22Rv1 (cell line): ENCODE measurements around the gene PEX1.
A peak's percentile ranks its signal among the peaks of the same experiment; 100 is the strongest.
"Not testable (repeated sequence)": the region's sequence is repeated elsewhere in the genome, so short reads cannot be mapped to it uniquely, and the experiment has no call there.

ENCODE experiments used
- H3K27ac ChIP-seq: fragments of 450-650 bp; 2 replicates; pipeline ENCODE4 v1.5.1; 2017
- ZFX ChIP-seq: fragments of 450-650 bp; IDR thresholded peaks from 2 replicates; pipeline ENCODE4 v1.6.1; 2017; ENCODE audit warnings: antibody characterized with exemption, borderline replicate concordance
- TF ChIP-seq, protein P1 (sequence below): fragments of 450-650 bp; IDR thresholded peaks from 2 replicates; pipeline ENCODE4 v1.5.1; 2017; ENCODE audit warnings: mild to moderate bottlenecking

The PEX1 gene

DNA sequence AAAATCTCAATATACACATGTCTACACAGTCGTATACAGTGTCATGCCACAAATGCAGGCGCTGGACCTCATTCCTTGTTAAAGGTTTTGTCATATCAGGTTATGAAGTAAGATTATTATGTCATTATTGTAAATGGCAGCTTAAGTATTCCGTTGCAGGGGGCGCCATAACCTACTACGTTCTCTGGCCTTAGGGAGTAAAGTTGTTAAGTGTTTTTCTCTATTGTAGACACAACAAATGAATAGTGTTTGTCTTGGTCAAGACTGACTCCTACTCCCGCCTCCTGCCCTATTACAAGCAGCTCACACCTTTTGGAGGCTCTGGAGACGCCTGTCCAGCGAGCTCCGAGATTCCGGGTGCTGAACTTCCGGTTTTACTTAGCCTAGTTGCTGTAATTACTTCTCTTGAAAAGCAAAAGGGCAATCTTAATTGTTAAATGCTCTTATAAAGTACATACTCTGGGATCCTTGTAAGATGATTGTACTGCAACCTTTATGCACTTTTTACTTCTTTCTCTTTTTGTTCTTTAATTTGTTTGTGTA is 80.0 kb downstream of the PEX1 start:
- peak overlapping the region; percentile 96 for H3K27ac ChIP-seq
- TF ChIP-seq, protein P1, sequence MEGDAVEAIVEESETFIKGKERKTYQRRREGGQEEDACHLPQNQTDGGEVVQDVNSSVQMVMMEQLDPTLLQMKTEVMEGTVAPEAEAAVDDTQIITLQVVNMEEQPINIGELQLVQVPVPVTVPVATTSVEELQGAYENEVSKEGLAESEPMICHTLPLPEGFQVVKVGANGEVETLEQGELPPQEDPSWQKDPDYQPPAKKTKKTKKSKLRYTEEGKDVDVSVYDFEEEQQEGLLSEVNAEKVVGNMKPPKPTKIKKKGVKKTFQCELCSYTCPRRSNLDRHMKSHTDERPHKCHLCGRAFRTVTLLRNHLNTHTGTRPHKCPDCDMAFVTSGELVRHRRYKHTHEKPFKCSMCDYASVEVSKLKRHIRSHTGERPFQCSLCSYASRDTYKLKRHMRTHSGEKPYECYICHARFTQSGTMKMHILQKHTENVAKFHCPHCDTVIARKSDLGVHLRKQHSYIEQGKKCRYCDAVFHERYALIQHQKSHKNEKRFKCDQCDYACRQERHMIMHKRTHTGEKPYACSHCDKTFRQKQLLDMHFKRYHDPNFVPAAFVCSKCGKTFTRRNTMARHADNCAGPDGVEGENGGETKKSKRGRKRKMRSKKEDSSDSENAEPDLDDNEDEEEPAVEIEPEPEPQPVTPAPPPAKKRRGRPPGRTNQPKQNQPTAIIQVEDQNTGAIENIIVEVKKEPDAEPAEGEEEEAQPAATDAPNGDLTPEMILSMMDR = peak; percentile 72
- TF ChIP-seq ZFX = no peak

DNA sequence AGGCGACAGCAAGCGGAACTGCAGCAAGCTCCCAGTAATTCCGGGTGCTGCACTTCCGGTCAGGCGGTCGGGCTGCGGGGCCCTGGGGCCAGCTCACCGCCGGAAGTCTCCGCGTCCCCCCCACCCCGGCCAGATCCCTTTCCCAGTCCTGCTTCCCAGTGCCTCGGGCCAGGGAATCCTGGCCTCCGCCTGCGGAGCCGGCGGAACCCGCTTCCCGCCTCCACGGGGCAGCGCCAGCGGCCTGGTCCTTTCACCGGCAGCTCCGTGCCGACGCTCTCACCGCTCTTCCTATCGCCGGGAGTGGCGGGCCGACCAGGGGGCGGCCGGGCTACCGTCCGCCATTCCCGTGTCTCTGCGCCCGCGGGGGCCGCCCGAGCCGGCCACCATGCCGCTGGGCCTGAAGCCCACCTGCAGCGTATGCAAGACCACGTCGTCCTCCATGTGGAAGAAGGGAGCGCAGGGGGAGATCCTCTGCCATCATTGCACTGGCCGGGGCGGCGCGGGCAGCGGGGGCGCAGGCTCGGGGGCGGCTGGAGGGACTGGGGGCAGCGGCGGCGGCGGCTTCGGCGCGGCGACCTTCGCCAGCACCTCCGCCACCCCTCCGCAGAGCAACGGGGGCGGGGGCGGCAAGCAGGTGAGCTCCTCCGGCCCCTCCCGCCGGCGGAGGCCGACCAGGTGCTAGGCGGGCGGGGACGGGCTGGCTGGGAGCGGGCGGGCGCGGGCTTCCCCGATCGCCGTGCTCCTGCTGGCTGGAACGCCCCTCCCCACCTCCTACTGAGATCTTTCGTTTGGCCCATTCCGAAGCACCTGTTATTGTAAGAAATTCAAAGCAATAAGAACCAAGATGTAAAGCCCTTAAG is 80.7 kb downstream of the PEX1 start, which contains the start of gene GATAD1:
TSS of gene GATAD1 (plus strand) at position 138 of the 860 bp plus-strand sequence. CDS start at position 386, 248 bp downstream.
- TF ChIP-seq, protein P1 = peak; percentile 35
- TF ChIP-seq ZFX = no peak
- H3K27ac ChIP-seq = peak within 1 kb of the TSS; percentile 96

DNA sequence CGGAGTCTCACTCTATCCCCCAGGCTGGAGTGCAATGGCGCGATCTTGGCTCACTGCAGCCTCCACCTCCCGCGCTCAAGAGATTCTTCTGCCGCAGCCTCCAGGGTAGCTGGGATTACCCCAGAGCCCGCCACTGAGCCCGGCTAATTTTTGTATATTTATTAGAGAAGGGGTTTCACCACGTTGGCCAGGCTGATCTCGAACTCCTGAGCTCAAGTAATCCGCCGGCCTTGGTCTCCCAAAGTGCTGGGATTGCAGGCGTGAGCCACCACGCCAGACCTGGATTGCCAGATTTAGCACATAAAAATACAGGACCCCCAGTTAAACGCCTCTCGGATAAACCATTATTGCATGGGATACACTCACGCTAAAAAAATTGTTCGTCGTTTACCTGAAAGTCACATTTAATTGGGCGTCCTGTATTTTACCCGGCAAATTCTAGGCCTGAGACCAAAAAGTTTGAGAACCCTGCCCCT is 81.4 kb downstream of the PEX1 start:
- H3K27ac ChIP-seq = peak overlapping the region; percentile 96

DNA sequence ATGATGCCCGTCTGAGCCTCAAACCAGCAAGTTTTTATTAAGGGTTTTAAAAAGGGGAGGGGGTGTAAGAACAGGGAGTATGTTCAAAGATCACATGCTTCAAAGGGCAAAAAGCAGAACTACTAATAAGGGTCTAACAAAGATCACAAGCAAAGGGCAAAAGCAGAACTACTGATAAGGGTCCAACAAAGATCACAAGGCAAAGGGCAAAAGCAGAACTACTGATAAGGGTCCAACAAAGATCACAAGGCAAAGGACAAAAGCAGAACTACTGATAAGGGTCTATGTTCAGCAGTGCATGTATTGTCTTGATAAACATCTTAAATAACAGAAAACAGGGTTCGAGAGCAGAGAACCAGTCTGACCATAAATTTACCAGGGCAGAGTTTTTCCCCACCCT is 85.6 kb downstream of the PEX1 start:
- not testable (repeated sequence) for H3K27ac ChIP-seq

More for the DNA sequence above, 81.4 kb downstream of the PEX1 start:
- TF ChIP-seq, protein P1 = peak; percentile 93; the same call in 1 of the 2 replicates
- TF ChIP-seq ZFX = no peak

DNA sequence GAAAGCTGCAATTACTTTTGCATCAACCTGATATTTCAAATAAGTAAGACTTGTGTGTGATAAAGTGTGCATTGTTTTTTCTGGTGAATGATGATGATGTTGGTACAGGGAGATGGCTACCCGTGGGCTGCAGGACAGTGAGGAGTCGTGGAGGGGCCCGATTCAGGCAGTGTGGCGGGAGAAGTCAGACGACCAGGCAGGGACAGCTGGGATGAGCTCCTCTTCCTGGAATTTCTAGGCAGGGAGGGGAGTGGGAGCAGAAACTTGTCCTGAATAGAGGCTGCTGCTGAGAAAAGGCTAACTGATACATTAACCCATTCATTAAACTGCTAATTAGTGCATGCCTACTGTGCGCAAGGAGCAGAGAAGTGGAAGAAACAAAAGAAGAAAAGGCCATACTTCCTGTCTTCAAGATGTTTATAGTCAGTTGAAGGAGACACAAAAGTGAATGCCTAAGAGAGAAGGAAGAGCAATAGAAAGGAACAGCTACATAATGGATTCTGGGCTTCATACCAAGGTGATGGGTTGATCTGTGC is 90.3 kb downstream of the PEX1 start:
- no peak for TF ChIP-seq ZFX
- TF ChIP-seq, protein P1 = no peak
- no peak overlapping the region for H3K27ac ChIP-seq
